ENCODE measurements around the gene CYTH4. TPM values are rescaled to one million over a fixed set of nuclear protein-coding genes. Genes with fewer than 3 reads are reported as not detected.
"Not testable (repeated sequence)": the region's sequence is repeated elsewhere in the genome, so short reads cannot be mapped to it uniquely, and the experiment has no call there.

Gene CYTH4
- total RNA-seq, 1 experiment from 2014 or later, result 0.36 TPM

GRCh38 chr22:37244114-37244921 is 38.0 kb upstream of the CYTH4 start, which contains the start of gene RAC2:
TSS of gene RAC2 (minus strand) at chr22:37244269. CDS start at chr22:37244148, 121 bp downstream.
- Histone ChIP-seq H3K4me3 (no peak within 1 kb of the TSS), H3K36me3 (no peaks in the 10 kb centered on the region), H3K9me3 (no peaks in the 10 kb centered on the region), H3K27me3 (no peaks in the 10 kb centered on the region)
- no peak for DNase-seq

- Histone ChIP-seq H3K9me3 (no peaks in the 10 kb centered on the region), H3K36me3 (no peaks in the 10 kb centered on the region), H3K4me3 (no peak overlapping the region), H3K27me3 (no peaks in the 10 kb centered on the region)
- no peak for DNase-seq
These were observed 37.2 kb upstream of the CYTH4 start for GRCh38 chr22:37244922-37245722.

GRCh38 chr22:37245740-37246139 is 36.6 kb upstream of the CYTH4 start:
- no peaks in the 10 kb centered on the region for H3K36me3 ChIP-seq
- no peak for DNase-seq
- H3K9me3 ChIP-seq, result no peaks in the 10 kb centered on the region
- H3K4me3 ChIP-seq, result no peak overlapping the region
- H3K27me3 ChIP-seq, result no peaks in the 10 kb centered on the region

GRCh38 chr22:37248251-37248650 is 34.1 kb upstream of the CYTH4 start:
- H3K4me3 ChIP-seq, result no peak overlapping the region
- DNase-seq, result no peak
- H3K36me3 ChIP-seq, result no peaks in the 10 kb centered on the region
- H3K9me3 ChIP-seq, result no peaks in the 10 kb centered on the region
- H3K27me3 ChIP-seq, result no peaks in the 10 kb centered on the region

GRCh38 chr22:37249986-37250385 is 32.3 kb upstream of the CYTH4 start:
- Histone ChIP-seq H3K9me3 (no peaks in the 10 kb centered on the region), H3K36me3 (no peaks in the 10 kb centered on the region)

GRCh38 chr22:37251836-37252235 is 30.5 kb upstream of the CYTH4 start:
- not testable (repeated sequence) for H3K27me3 ChIP-seq, H3K9me3 ChIP-seq, DNase-seq, H3K4me3 ChIP-seq, H3K36me3 ChIP-seq

More at GRCh38 chr22:37249986-37250385, 32.3 kb upstream of the CYTH4 start:
- Histone ChIP-seq H3K4me3 (no peak overlapping the region), H3K27me3 (no peaks in the 10 kb centered on the region)
- DNase-seq, result no peak

- no peaks in the 10 kb centered on the region for H3K9me3 ChIP-seq
- no peak for DNase-seq
These were observed 29.1 kb upstream of the CYTH4 start for GRCh38 chr22:37253126-37253660.

GRCh38 chr22:37254209-37254866 is 28.0 kb upstream of the CYTH4 start:
- no peaks in the 10 kb centered on the region for H3K9me3 ChIP-seq
- DNase-seq, result peak; percentile 41
- H3K4me3 ChIP-seq, result no peak overlapping the region
- no peaks in the 10 kb centered on the region for H3K36me3 ChIP-seq
- no peaks in the 10 kb centered on the region for H3K27me3 ChIP-seq

More at GRCh38 chr22:37253126-37253660, 29.1 kb upstream of the CYTH4 start:
- Histone ChIP-seq H3K36me3 (no peaks in the 10 kb centered on the region), H3K27me3 (no peaks in the 10 kb centered on the region), H3K4me3 (no peak overlapping the region)

- no peak overlapping the region for H3K4me3 ChIP-seq
- no peaks in the 10 kb centered on the region for H3K36me3 ChIP-seq
- DNase-seq, result no peak
- no peaks in the 10 kb centered on the region for H3K9me3 ChIP-seq
- no peaks in the 10 kb centered on the region for H3K27me3 ChIP-seq
These were observed 27.5 kb upstream of the CYTH4 start for GRCh38 chr22:37254867-37255233.

- Histone ChIP-seq H3K9me3 (no peaks in the 10 kb centered on the region), H3K36me3 (no peaks in the 10 kb centered on the region), H3K4me3 (no peak overlapping the region), H3K27me3 (no peaks in the 10 kb centered on the region; the same call in 1 of the 2 replicates)
- no peak for DNase-seq
These were observed 26.7 kb upstream of the CYTH4 start for GRCh38 chr22:37255558-37256006.

- Histone ChIP-seq H3K27me3 (no peaks in the 10 kb centered on the region; the same call in 1 of the 2 replicates), H3K36me3 (no peaks in the 10 kb centered on the region), H3K9me3 (no peaks in the 10 kb centered on the region), H3K4me3 (no peak overlapping the region)
- DNase-seq, result no peak
These were observed 26.1 kb upstream of the CYTH4 start for GRCh38 chr22:37256075-37256726.

- Histone ChIP-seq H3K9me3 (no peaks in the 10 kb centered on the region), H3K36me3 (no peaks in the 10 kb centered on the region), H3K4me3 (no peak overlapping the region), H3K27me3 (no peaks in the 10 kb centered on the region; the same call in 1 of the 2 replicates)
- DNase-seq, result no peak
These were observed 24.1 kb upstream of the CYTH4 start for GRCh38 chr22:37258005-37258752.

GRCh38 chr22:37258753-37259401 is 23.4 kb upstream of the CYTH4 start:
- no peaks in the 10 kb centered on the region; the same call in 1 of the 2 replicates for H3K27me3 ChIP-seq
- no peaks in the 10 kb centered on the region for H3K36me3 ChIP-seq
- H3K4me3 ChIP-seq, result no peak overlapping the region
- DNase-seq, result no peak
- H3K9me3 ChIP-seq, result no peaks in the 10 kb centered on the region

- Histone ChIP-seq H3K9me3 (no peaks in the 10 kb centered on the region), H3K36me3 (no peaks in the 10 kb centered on the region), H3K4me3 (no peak overlapping the region), H3K27me3 (no peaks in the 10 kb centered on the region; the same call in 1 of the 2 replicates)
- DNase-seq, result no peak
These were observed 22.7 kb upstream of the CYTH4 start for GRCh38 chr22:37259540-37260029.

GRCh38 chr22:37260155-37260795 is 22.0 kb upstream of the CYTH4 start:
- Histone ChIP-seq H3K36me3 (no peaks in the 10 kb centered on the region), H3K4me3 (no peak overlapping the region), H3K9me3 (no peaks in the 10 kb centered on the region), H3K27me3 (no peaks in the 10 kb centered on the region; the same call in 1 of the 2 replicates)
- no peak for DNase-seq

Data from MG63 (cell line).